Lower lobe of right lung (tissue), 2 donors: ENCODE measurements around the gene FAM209A. TPM values are rescaled to one million over a fixed set of nuclear protein-coding genes. Genes with fewer than 3 reads are reported as not detected.
"Not testable (repeated sequence)": the region's sequence is repeated elsewhere in the genome, so short reads cannot be mapped to it uniquely, and the experiment has no call there.

Source experiments
- ATAC-seq, 2 donors: fragments of 200-7000 bp; cut with Tn5 transposase; one replicate each; pipeline ENCODE4 v1.9.1; 2020 to 2022; ENCODE audit warnings: mild to moderate bottlenecking in 2 of 2, moderate library complexity in 2 of 2
- DNase-seq: peaks from one replicate; pipeline ENCODE4 v3.0.0-alpha.2; 2020
- H3K27ac ChIP-seq: fragments of 200-600 bp; one replicate; pipeline ENCODE4 v1.8.0; 2022
- H3K27me3 ChIP-seq: fragments of 200-600 bp; one replicate; pipeline ENCODE4 v1.8.0; 2022; ENCODE audit warnings: low read depth
- H3K36me3 ChIP-seq: fragments of 200-600 bp; one replicate; pipeline ENCODE4 v1.8.0; 2022; ENCODE audit warnings: mild to moderate bottlenecking
- H3K4me1 ChIP-seq: fragments of 200-600 bp; one replicate; pipeline ENCODE4 v1.8.0; 2022
- H3K4me3 ChIP-seq: fragments of 200-600 bp; one replicate; pipeline ENCODE4 v1.8.0; 2022; ENCODE audit warnings: mild to moderate bottlenecking
- H3K9me3 ChIP-seq: fragments of 200-600 bp; one replicate; pipeline ENCODE4 v1.8.0; 2022
- CTCF ChIP-seq: fragments of 200-600 bp; IDR thresholded peaks from one replicate; pipeline ENCODE4 v1.8.0; 2022; ENCODE audit warnings: antibody characterized with exemption, mild to moderate bottlenecking
- intact Hi-C: fragments of 100-400 bp; cut with DNase I; formaldehyde crosslinking; loops from one replicate; pipeline ENCODE4 v1.11.0; 2022
- long read RNA-seq: library from polyadenylated mRNA; unstranded; transcript quantifications from one replicate; pipeline ENCODE4 v2.0.0, GENCODE V29; 2021
- total RNA-seq: library from RNA; stranded (reverse); fragmentation: NEBNext Ultra II Directional; extraction: Animal tissue kit (Norgen Biotek cat#: 25700); gene quantifications from one replicate; pipeline ENCODE4 v1.2.1, GENCODE V29; 2021
- donor health status: DM: no; HTN: yes; CAD: no; lungs with severe emphysema.

Gene FAM209A
- 0.71 TPM for total RNA-seq
- long read RNA-seq, partial matches to known transcripts = 0 of 1 reads
- long read RNA-seq, other reads (novel, unspliced or antisense) = 1 of 1 reads

- DNase-seq, H3K27ac ChIP-seq, H3K4me1 ChIP-seq, H3K27me3 ChIP-seq, ATAC-seq, intact Hi-C loops, H3K4me3 ChIP-seq: not testable (repeated sequence)
- H3K9me3 ChIP-seq = peaks cover 24% of the 10 kb centered on the region
- peaks cover 10% of the 10 kb centered on the region for H3K36me3 ChIP-seq
These were observed at the start of gene FAM209A for GRCh38 chr20:56524444-56524843. TSS of gene FAM209A (plus strand) at chr20:56524744. CDS start at chr20:56524809, 65 bp downstream.

DNA sequence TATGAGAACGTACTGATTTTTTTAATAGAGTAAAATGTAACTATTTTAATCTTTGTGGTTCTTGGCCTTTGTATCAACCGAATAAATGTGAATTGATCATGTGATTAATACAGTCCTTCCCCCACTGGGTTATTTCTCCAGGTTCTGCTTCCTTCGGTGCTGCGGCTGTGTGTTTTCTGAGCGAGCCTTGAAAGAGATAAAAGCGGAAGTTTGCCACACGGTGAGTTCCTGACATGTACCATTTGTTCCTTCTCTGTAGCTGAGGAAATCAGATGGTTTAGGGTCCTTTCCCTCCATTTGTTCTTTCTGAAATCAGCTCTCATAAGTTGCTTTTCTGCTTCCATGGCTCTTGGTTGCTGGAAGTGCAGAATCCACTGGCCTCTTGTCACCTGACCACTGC is 40.6 kb upstream of the FAM209A start:
- intact Hi-C loops = no loop called here
- ATAC-seq (no peak), DNase-seq (no peak)
- TF ChIP-seq CTCF = no peak
- H3K4me1 ChIP-seq = no peaks in the 10 kb centered on the region
- H3K27ac ChIP-seq = peak overlapping the region; percentile 13
- no peak overlapping the region for H3K4me3 ChIP-seq
- peaks cover 92% of the 10 kb centered on the region for H3K36me3 ChIP-seq
- H3K9me3 ChIP-seq = no peaks in the 10 kb centered on the region
- no peaks in the 10 kb centered on the region for H3K27me3 ChIP-seq

- intact Hi-C loops = no loop called here
- TF ChIP-seq CTCF = no peak
- Histone ChIP-seq H3K4me3 (no peak overlapping the region), H3K9me3 (no peaks in the 10 kb centered on the region), H3K27me3 (no peaks in the 10 kb centered on the region), H3K36me3 (peaks cover 91% of the 10 kb centered on the region), H3K27ac (no peak overlapping the region), H3K4me1 (no peaks in the 10 kb centered on the region)
- DNase-seq (peak; percentile 58), ATAC-seq (peak in 1 of 2 donors; percentile 57)
These were observed 37.3 kb upstream of the FAM209A start for GRCh38 chr20:56487216-56487615.

- H3K9me3 ChIP-seq = no peaks in the 10 kb centered on the region
- H3K27me3 ChIP-seq = no peaks in the 10 kb centered on the region
- no peak for DNase-seq
- H3K4me1 ChIP-seq = no peaks in the 10 kb centered on the region
- TF ChIP-seq CTCF = no peak
- peaks cover 92% of the 10 kb centered on the region for H3K36me3 ChIP-seq
- intact Hi-C loops = no loop called here
- no peak for ATAC-seq
- no peak overlapping the region for H3K27ac ChIP-seq
- no peak overlapping the region for H3K4me3 ChIP-seq
These were observed 36.0 kb upstream of the FAM209A start for GRCh38 chr20:56488566-56488965.

GRCh38 chr20:56501116-56501515 is 23.4 kb upstream of the FAM209A start:
- no peak overlapping the region for H3K27ac ChIP-seq
- ATAC-seq (no peak), DNase-seq (no peak)
- peaks cover 22% of the 10 kb centered on the region for H3K36me3 ChIP-seq
- no peak overlapping the region for H3K4me3 ChIP-seq
- intact Hi-C loops = no loop called here
- peaks cover 7% of the 10 kb centered on the region for H3K9me3 ChIP-seq
- TF ChIP-seq CTCF = no peak
- H3K4me1 ChIP-seq = no peaks in the 10 kb centered on the region
- H3K27me3 ChIP-seq = no peaks in the 10 kb centered on the region

DNA sequence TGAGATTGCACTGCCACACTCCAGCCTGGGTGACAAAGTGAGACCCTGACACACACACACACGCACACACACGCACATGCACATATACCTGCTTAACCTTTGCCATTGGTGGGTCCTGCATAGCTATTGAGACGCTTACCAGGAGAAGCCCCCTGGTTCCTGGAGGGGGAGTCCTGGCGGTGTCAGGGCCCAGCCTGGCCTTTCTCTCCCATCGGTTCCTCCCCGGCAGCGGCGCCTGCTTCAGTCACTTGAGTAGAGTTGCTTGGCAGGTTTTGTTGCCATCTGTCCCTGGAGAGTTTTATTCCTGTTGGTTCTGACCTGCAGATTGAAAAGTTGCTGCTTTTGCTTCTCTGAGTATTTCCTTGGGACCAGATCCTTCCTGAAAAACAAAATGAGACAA is 20.6 kb upstream of the FAM209A start:
- no peaks in the 10 kb centered on the region for H3K27me3 ChIP-seq
- H3K9me3 ChIP-seq = no peaks in the 10 kb centered on the region
- no peak overlapping the region for H3K27ac ChIP-seq
- no peaks in the 10 kb centered on the region for H3K36me3 ChIP-seq
- intact Hi-C loops = no loop called here
- DNase-seq = no peak
- no peak for TF ChIP-seq CTCF
- ATAC-seq = no peak
- no peaks in the 10 kb centered on the region for H3K4me1 ChIP-seq
- H3K4me3 ChIP-seq = no peak overlapping the region
